ENCODE data around the gene PLXDC2. TPM values are rescaled to one million over a fixed set of nuclear protein-coding genes. Genes with fewer than 3 reads are reported as not detected.

The PLXDC2 gene
- total and polyA plus RNA-seq, 2 donors (not counting 1 experiment from before 2014, with no cell fraction given): 4.2 to 5.1 TPM

DNA sequence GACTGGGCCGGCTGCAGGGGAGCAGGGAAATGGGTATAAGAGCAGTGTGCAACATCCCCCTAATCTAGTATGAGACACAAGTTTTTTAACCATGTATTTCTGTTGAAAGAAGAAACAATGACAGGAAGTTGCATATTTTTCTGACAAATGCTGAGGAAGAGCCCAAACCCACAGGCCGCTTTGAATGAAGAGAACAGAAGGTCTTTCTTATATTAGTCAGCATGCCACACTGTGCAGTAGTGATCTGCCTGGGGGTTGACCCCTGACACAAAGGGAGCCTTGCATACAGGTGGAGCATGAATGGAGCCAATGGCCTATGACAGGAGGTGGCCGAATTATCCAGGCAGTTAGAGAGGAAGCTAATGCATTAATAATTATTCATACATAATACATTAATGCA is 518.3 kb downstream of the PLXDC2 start:
- no peaks in the 10 kb centered on the region for H3K36me3 ChIP-seq (ENCODE audit: control insufficient read depth, insufficient read depth, low read length)
- H3K4me3 ChIP-seq (replicated peaks in 1 of 4; ENCODE audit: control extremely low read depth in 1 of 4, insufficient read depth in 1 of 4, low read depth in 3 of 4, low read length in 4 of 4): no peak overlapping the region
- no peaks in the 10 kb centered on the region for H3K4me1 ChIP-seq (ENCODE audit: control insufficient read depth, extremely low read depth, insufficient read depth, low read length)
- no peak overlapping the region for H3K9ac ChIP-seq (ENCODE audit: insufficient read depth, low read length)
- no peaks in the 10 kb centered on the region for H4K20me1 ChIP-seq (ENCODE audit: control insufficient read depth, extremely low read depth, insufficient read depth, low read length)
- no peak overlapping the region for H3K27ac ChIP-seq (ENCODE audit: insufficient read depth, low read length)
- no peaks in the 10 kb centered on the region for H3K79me2 ChIP-seq (ENCODE audit: control insufficient read depth, insufficient read depth, low read length)
- H3K9me3 ChIP-seq (ENCODE audit: control insufficient read depth, insufficient read depth, low read depth, low read length): no peaks in the 10 kb centered on the region
- H3K4me2 ChIP-seq (ENCODE audit: extremely low read depth, insufficient read depth, low read length): no peak overlapping the region
- H3K27me3 ChIP-seq (ENCODE audit: control insufficient read depth, insufficient read depth, low read length): no peaks in the 10 kb centered on the region
- TF ChIP-seq, protein P1, sequence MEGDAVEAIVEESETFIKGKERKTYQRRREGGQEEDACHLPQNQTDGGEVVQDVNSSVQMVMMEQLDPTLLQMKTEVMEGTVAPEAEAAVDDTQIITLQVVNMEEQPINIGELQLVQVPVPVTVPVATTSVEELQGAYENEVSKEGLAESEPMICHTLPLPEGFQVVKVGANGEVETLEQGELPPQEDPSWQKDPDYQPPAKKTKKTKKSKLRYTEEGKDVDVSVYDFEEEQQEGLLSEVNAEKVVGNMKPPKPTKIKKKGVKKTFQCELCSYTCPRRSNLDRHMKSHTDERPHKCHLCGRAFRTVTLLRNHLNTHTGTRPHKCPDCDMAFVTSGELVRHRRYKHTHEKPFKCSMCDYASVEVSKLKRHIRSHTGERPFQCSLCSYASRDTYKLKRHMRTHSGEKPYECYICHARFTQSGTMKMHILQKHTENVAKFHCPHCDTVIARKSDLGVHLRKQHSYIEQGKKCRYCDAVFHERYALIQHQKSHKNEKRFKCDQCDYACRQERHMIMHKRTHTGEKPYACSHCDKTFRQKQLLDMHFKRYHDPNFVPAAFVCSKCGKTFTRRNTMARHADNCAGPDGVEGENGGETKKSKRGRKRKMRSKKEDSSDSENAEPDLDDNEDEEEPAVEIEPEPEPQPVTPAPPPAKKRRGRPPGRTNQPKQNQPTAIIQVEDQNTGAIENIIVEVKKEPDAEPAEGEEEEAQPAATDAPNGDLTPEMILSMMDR (conservative IDR thresholded peaks at IDR 0.05 in 1 of 2, IDR thresholded peaks at IDR 0.05 in 1 of 2; ENCODE audit: low read depth in 1 of 2, low read length in 2 of 2): no peak
- TF ChIP-seq EZH2 (IDR thresholded peaks at IDR 0.05; ENCODE audit: low read length, missing control alignments): no peak
- no peak for DNase-seq (ENCODE audit: low read depth in 2 of 2)
- H2AFZ ChIP-seq (ENCODE audit: low read length): no peak overlapping the region
